K562 (cell line): ENCODE data around the gene RNF217. TPM values are rescaled to one million over a fixed set of nuclear protein-coding genes. Genes with fewer than 3 reads are reported as not detected.

Source experiments
- ATAC-seq: fragments of 200-7000 bp; cut with Tn5 transposase; 3 replicates; pipeline ENCODE4 v1.9.1; 2020; ENCODE audit warnings: moderate library complexity
- BruUV-seq: library from RNA; stranded (reverse); fragments of 400-500 nt; replicated peaks from 2 replicates; lab custom pipeline; 2021; lab: Mats Ljungman, UMichigan
- CTCF ChIA-PET: fragments of 300-600 bp; formaldehyde crosslinking; extraction: SDS; loops from one replicate; lab custom pipeline; 2021; ENCODE audit warnings: low intra/inter-chr PET ratio; lab: Yijun Ruan, JAX
- POLR2A ChIA-PET: fragments of 300-600, 350-650 bp; sonication (Branson Sonifier 250); formaldehyde crosslinking; extraction: SDS; loops from one replicate; lab custom pipeline; 2021; ENCODE audit warnings: antibody characterized with exemption, inconsistent platforms; lab: Yijun Ruan, JAX
- DNase-seq, 4 experiments: peaks; one replicate each; pipeline versions ENCODE4 v3.0.0 to v3.0.0-alpha.2; 2011 to 2018; ENCODE audit warnings: low spot score in 3 of 4, mixed read lengths in 3 of 4; ENCODE audit errors: extremely low read depth in 1 of 4
- FAIRE-seq: peaks from 2 replicates; lab custom pipeline; 2011; peaks lifted over from hg19 to GRCh38; lab: Jason Lieb, UNC
- H2AFZ ChIP-seq: 2 replicates; pipeline ENCODE4 v1.6.0; 2011; ENCODE audit warnings: low read depth, low read length, control low read depth, inconsistent platforms
- H3K27ac ChIP-seq: fragments of 200-600 bp; 3 replicates; pipeline ENCODE4 v1.8.0; 2011; ENCODE audit warnings: low read depth, mild to moderate bottlenecking, control low read depth, inconsistent platforms, low read length, moderate library complexity, mixed read lengths; ENCODE audit errors: extremely low read depth
- H3K27me3 ChIP-seq, 2 experiments: fragments of 300-600 bp in 1 of 2; 2 replicates in 1 of 2; 3 replicates in 1 of 2; pipeline versions ENCODE4 v1.6.0 to v1.8.0; 2011; ENCODE audit warnings: inconsistent platforms in 2 of 2, low read length in 2 of 2, mild to moderate bottlenecking in 1 of 2, mixed read lengths in 1 of 2, moderate library complexity in 1 of 2; ENCODE audit not compliant: control insufficient read depth in 2 of 2, insufficient read depth in 2 of 2
- H3K36me3 ChIP-seq: fragments of 300-600 bp; 3 replicates; pipeline ENCODE4 v1.8.0; 2011; ENCODE audit warnings: mild to moderate bottlenecking, low read length, inconsistent platforms; ENCODE audit not compliant: control insufficient read depth, insufficient read depth
- H3K4me1 ChIP-seq, 2 experiments: fragments of 200-600 bp in 1 of 2; replicated peaks in 1 of 2; 2 replicates in 1 of 2; 3 replicates in 1 of 2; pipeline versions ENCODE4 v1.5.1 to v1.8.0; 2011; ENCODE audit warnings: inconsistent platforms in 2 of 2, low read length in 2 of 2, mild to moderate bottlenecking in 1 of 2, mixed read lengths in 1 of 2, moderate library complexity in 1 of 2; ENCODE audit not compliant: control insufficient read depth in 2 of 2, insufficient read depth in 2 of 2
- H3K4me2 ChIP-seq: 2 replicates; pipeline ENCODE4 v1.6.1; 2011; ENCODE audit warnings: low read length, control low read depth, inconsistent platforms, mixed read lengths; ENCODE audit not compliant: insufficient read depth
- H3K4me3 ChIP-seq: fragments of 200-600 bp; sonication (generic), shearing (Covaris generic); 2 replicates; pipeline ENCODE4 v1.5.1; 2016; ENCODE audit warnings: control low read depth, inconsistent platforms
- H3K79me2 ChIP-seq: fragments of 200-600 bp; 3 replicates; pipeline ENCODE4 v1.8.0; 2011; ENCODE audit warnings: low read length, inconsistent platforms; ENCODE audit not compliant: control insufficient read depth, insufficient read depth
- H3K9ac ChIP-seq, 2 experiments: 2 replicates each; pipeline versions ENCODE4 v1.6.0 to v1.6.1; 2011; ENCODE audit warnings: low read depth in 2 of 2, low read length in 2 of 2, control low read depth in 1 of 2, inconsistent platforms in 1 of 2, mild to moderate bottlenecking in 1 of 2, mixed read lengths in 1 of 2; ENCODE audit not compliant: insufficient read depth in 1 of 2
- H3K9me1 ChIP-seq: one replicate; pipeline ENCODE4 v1.6.0; 2011; ENCODE audit warnings: inconsistent platforms, mild to moderate bottlenecking, low read length, moderate library complexity; ENCODE audit not compliant: control insufficient read depth, insufficient read depth
- H3K9me3 ChIP-seq: replicated peaks from 2 replicates; pipeline ENCODE4 v1.5.1; 2011; ENCODE audit warnings: low read depth, low read length, inconsistent platforms; ENCODE audit not compliant: control insufficient read depth, insufficient read depth
- H4K20me1 ChIP-seq: replicated peaks from 2 replicates; pipeline ENCODE4 v1.6.1; 2011; ENCODE audit warnings: low read length, inconsistent platforms, mixed read lengths; ENCODE audit not compliant: control insufficient read depth, insufficient read depth
- ETV1 ChIP-seq: fragments of 450-650 bp; conservative IDR thresholded peaks from 2 replicates; pipeline ENCODE4 v1.6.1; 2016; ENCODE audit warnings: missing genetic modification characterization, control low read depth, low read depth, missing compliant biosample characterization
- GTF2A2 ChIP-seq: IDR thresholded peaks from 2 replicates; pipeline ENCODE4 v1.6.1; 2016; ENCODE audit warnings: mild to moderate bottlenecking, missing genetic modification characterization, missing compliant biosample characterization
- HDAC2 ChIP-seq: fragments of 450-650 bp; IDR thresholded peaks from 2 replicates; pipeline ENCODE4 v1.6.1; 2016; ENCODE audit warnings: mild to moderate bottlenecking
- LARP7 ChIP-seq: fragments of 450-650 bp; IDR thresholded peaks from 2 replicates; pipeline ENCODE4 v1.6.1; 2016
- MAZ ChIP-seq, 2 experiments: fragments of 450-650 bp in 1 of 2; sonication (generic) in 1 of 2; formaldehyde crosslinking; IDR thresholded peaks in 1 of 2; conservative IDR thresholded peaks in 1 of 2; 2 replicates each; pipeline versions ENCODE4 v1.4.0 to v1.5.0; 2020; ENCODE audit warnings: mild to moderate bottlenecking in 1 of 2, missing genetic modification reagents in 1 of 2
- POLR2H ChIP-seq: IDR thresholded peaks from 2 replicates; pipeline ENCODE4 v1.6.1; 2016; ENCODE audit warnings: missing genetic modification characterization, low read depth, mild to moderate bottlenecking, control low read depth, missing compliant biosample characterization, moderate library complexity
- RAD51 ChIP-seq: fragments of 450-650 bp; IDR thresholded peaks from 2 replicates; pipeline ENCODE4 v1.7.1; 2016; ENCODE audit warnings: low read depth, mild to moderate bottlenecking, borderline replicate concordance
- SOX6 ChIP-seq: fragments of 450-650 bp; IDR thresholded peaks from 2 replicates; pipeline ENCODE4 v1.6.1; 2014; ENCODE audit warnings: mild to moderate bottlenecking
- SP2 ChIP-seq: IDR thresholded peaks from 2 replicates; pipeline ENCODE4 v1.6.1; 2011; ENCODE audit warnings: mild to moderate bottlenecking, low read depth, low read length, moderate library complexity; ENCODE audit not compliant: poor library complexity, severe bottlenecking; ENCODE audit errors: extremely low read depth
- TRIM24 ChIP-seq, 2 experiments: fragments of 450-650 bp; IDR thresholded peaks; 2 replicates each; pipeline ENCODE4 v1.6.1; 2016
- ZBED1 ChIP-seq: IDR thresholded peaks from 2 replicates; pipeline ENCODE4 v1.6.1; 2014
- ZNF184 ChIP-seq: sonication (generic); formaldehyde crosslinking; IDR thresholded peaks from 2 replicates; pipeline ENCODE4 v1.5.0; 2020; ENCODE audit warnings: missing genetic modification reagents
- ZNF23 ChIP-seq: fragments of 250-450 bp; sonication (Bioruptor Pico); IDR thresholded peaks from 2 replicates; pipeline ENCODE4 v1.4.0; 2020; ENCODE audit warnings: mild to moderate bottlenecking
- ZNF561 ChIP-seq: fragments of 450-650 bp; formaldehyde crosslinking; conservative IDR thresholded peaks from 2 replicates; pipeline ENCODE4 v1.4.0; 2020; ENCODE audit warnings: mild to moderate bottlenecking, moderate library complexity
- ZNF76 ChIP-seq: fragments of 250-450 bp; sonication (Bioruptor Pico); IDR thresholded peaks from 2 replicates; pipeline ENCODE4 v1.4.0; 2020; ENCODE audit warnings: mild to moderate bottlenecking, moderate library complexity, borderline replicate concordance
- WGBS: fragments of 100-300 bp; shearing (Covaris generic); methylation state at CpG from one replicate; pipeline ENCODE4 v1.1.6; 2016; ENCODE audit warnings: low coverage, mixed read lengths; ENCODE audit not compliant: insufficient coverage; ENCODE audit errors: missing lambda C conversion rate; 5-methylcytosine and 5-hydroxymethylcytosine counted together
- in situ Hi-C: fragments of 300-500 bp; cut with MboI; formaldehyde crosslinking; loops from 4 replicates; pipeline ENCODE4 v1.15.0; 2018; ENCODE audit warnings: inconsistent platforms, mixed read lengths
- intact Hi-C: fragments of 100-400 bp; cut with micrococcal nuclease; formaldehyde crosslinking; loops from 2 replicates; pipeline ENCODE4 v1.14.2; 2022
- polyA plus RNA-seq, 8 experiments: library from polyadenylated mRNA; depleted of rRNA in 4 of 8; stranded (reverse) in 5 of 8; unstranded in 3 of 8; fragments of >200 nt; fragmentation: Nextera tagmentation in 2 of 8; fragmentation: Illumina TruSeq in 1 of 8; extraction: Ambion mirVana in 2 of 8; extraction: Trizol in 1 of 8; gene quantifications; 2 replicates each; pipeline versions ENCODE4 v1.2.1 to v1.2.3, GENCODE V29; 2011 to 2014; ENCODE audit warnings: inconsistent platforms in 1 of 8, missing spikeins in 1 of 8
- total RNA-seq, 7 experiments: library from RNA; depleted of rRNA in 6 of 7; stranded (reverse); fragments of >200 nt in 6 of 7; fragmentation: Illumina TruSeq in 2 of 7; extraction: Trizol in 2 of 7; gene quantifications; 2 replicates each; pipeline versions ENCODE4 v1.2.1 to v1.2.3, GENCODE V29; 2011 to 2021; ENCODE audit warnings: low replicate concordance in 1 of 7
- TF ChIP-seq, protein P1 (sequence below): fragments of 450-650 bp; IDR thresholded peaks from 2 replicates; pipeline ENCODE4 v1.6.1; 2016
- TF ChIP-seq, protein P2 (sequence below): fragments of 450-650 bp; formaldehyde crosslinking; IDR thresholded peaks from 2 replicates; pipeline ENCODE4 v1.4.0; 2020; ENCODE audit warnings: mild to moderate bottlenecking

Gene RNF217
- total and polyA plus RNA-seq, 9 of the 15 experiments (the other 6 are each of a cell fraction or from before 2014, with no cell fraction given), result 2.9 to 25.6 (median 12.0) TPM

DNA sequence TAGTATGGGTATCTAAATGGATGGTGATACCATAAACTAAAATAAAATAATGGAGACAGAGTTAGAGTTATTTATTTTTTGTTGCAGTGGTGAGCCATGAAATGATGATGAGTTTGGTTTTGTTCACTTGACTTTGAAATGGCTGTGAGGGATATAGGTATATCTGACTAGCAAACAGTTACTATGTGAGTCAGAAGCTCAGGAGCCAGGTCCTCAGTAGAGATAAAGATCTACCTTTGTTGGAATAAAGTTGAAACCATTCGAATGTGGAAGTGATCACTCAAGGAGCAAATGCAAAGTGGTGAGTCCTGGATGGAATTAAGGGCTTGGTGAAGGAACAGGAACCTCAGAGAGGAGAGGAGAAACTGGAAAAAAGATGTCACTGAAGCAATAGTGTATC, 105.3 kb downstream of the RNF217 start:
- FAIRE-seq (no peak), ATAC-seq (no peak), DNase-seq (no peak)
- Histone ChIP-seq H3K27me3 (no peaks in the 10 kb centered on the region; a peak in 1 of 5 replicates), H3K36me3 (peaks cover 36% of the 10 kb centered on the region), H3K79me2 (peaks cover 5% of the 10 kb centered on the region; the same call in 1 of the 3 replicates), H4K20me1 (no peaks in the 10 kb centered on the region), H3K9ac (no peak overlapping the region; a peak in 1 of 4 replicates), H2AFZ (no peak overlapping the region), H3K9me3 (no peaks in the 10 kb centered on the region), H3K4me2 (no peak overlapping the region), H3K4me3 (no peak overlapping the region), H3K9me1 (no peaks in the 10 kb centered on the region), H3K27ac (no peak overlapping the region), H3K4me1 (peaks cover 0 to 16% of the 10 kb centered on the region in 2 experiments; a peak in 3 of 5 replicates)
- POLR2A ChIA-PET, result interaction anchor here (0.6 to 1.0 kb wide), 2 partner anchors 11 to 15 kb away, joined by 3 read pairs; no protein-coding TSS in a partner anchor
- TF ChIP-seq TRIM24 (IDR thresholded peaks at IDR 0.05) (no peak), ZBED1 (no peak), SP2 (no peak), MAZ (CRISPR knock-in tag; conservative IDR thresholded peaks at IDR 0.05 in 1 of 2, IDR thresholded peaks at IDR 0.05 in 1 of 2) (no peak), ZNF561 (CRISPR knock-in tag) (no peak), POLR2H (tag) (no peak)
- intact Hi-C loops (no loop called here), in situ Hi-C loops (no loop called here)
- WGBS, result 26% methylated on average over 1 of the region's 1 CpG
- CTCF ChIA-PET, result no interaction called here
- BruUV-seq, result no TSS peak

- H3K4me1 ChIP-seq, result peaks cover 0 to 8% of the 10 kb centered on the region in 2 experiments; a peak in 2 of 5 replicates
- DNase-seq, result no peak
- intact Hi-C loops (no loop called here), in situ Hi-C loops (no loop called here)
- 95% methylated on average over 3 of the region's 3 CpGs for WGBS
- peaks cover 7% of the 10 kb centered on the region; the same call in 1 of the 3 replicates for H3K79me2 ChIP-seq
- no peaks in the 10 kb centered on the region for H3K9me3 ChIP-seq
- H3K27ac ChIP-seq, result no peak overlapping the region
- no TSS peak for BruUV-seq
- H3K9ac ChIP-seq, result no peak overlapping the region
- CTCF ChIA-PET, result no interaction called here
- FAIRE-seq, result no peak
- peak; percentile 12; the same call in 1 of the 3 replicates for ATAC-seq
- no peak overlapping the region for H3K4me3 ChIP-seq
- peaks cover 46% of the 10 kb centered on the region for H3K36me3 ChIP-seq
- no peaks in the 10 kb centered on the region for H3K27me3 ChIP-seq
- H3K9me1 ChIP-seq, result no peaks in the 10 kb centered on the region
- no peak overlapping the region for H2AFZ ChIP-seq
- POLR2A ChIA-PET, result interaction anchor here (1.6 kb wide), 1 partner anchor 10 kb away, joined by 3 read pairs; no protein-coding TSS in a partner anchor
- H3K4me2 ChIP-seq, result no peak overlapping the region
- H4K20me1 ChIP-seq, result no peaks in the 10 kb centered on the region
- TF ChIP-seq ZNF184 (CRISPR knock-in tag) (no peak), HDAC2 (no peak), ETV1 (no peak), LARP7 (no peak), RAD51 (no peak), ZNF23 (no peak), SOX6 (no peak), ZNF76 (CRISPR knock-in tag) (no peak), GTF2A2 (tag) (no peak)
- TF ChIP-seq, protein P1, sequence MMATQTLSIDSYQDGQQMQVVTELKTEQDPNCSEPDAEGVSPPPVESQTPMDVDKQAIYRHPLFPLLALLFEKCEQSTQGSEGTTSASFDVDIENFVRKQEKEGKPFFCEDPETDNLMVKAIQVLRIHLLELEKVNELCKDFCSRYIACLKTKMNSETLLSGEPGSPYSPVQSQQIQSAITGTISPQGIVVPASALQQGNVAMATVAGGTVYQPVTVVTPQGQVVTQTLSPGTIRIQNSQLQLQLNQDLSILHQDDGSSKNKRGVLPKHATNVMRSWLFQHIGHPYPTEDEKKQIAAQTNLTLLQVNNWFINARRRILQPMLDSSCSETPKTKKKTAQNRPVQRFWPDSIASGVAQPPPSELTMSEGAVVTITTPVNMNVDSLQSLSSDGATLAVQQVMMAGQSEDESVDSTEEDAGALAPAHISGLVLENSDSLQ, result no peak
- TF ChIP-seq, protein P2, sequence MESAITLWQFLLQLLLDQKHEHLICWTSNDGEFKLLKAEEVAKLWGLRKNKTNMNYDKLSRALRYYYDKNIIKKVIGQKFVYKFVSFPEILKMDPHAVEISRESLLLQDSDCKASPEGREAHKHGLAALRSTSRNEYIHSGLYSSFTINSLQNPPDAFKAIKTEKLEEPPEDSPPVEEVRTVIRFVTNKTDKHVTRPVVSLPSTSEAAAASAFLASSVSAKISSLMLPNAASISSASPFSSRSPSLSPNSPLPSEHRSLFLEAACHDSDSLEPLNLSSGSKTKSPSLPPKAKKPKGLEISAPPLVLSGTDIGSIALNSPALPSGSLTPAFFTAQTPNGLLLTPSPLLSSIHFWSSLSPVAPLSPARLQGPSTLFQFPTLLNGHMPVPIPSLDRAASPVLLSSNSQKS, result no peak
Observed at GRCh38 chr6:125073071-125073470, 110.8 kb downstream of the RNF217 start.
